Caco-2 (cell line): ENCODE measurements around the gene ZFAND2A. TPM values are rescaled to one million over a fixed set of nuclear protein-coding genes. Genes with fewer than 3 reads are reported as not detected.

Experiments used
- BruUV-seq: library from RNA; stranded (reverse); fragments of 400-500 nt; replicated peaks from 2 replicates; lab custom pipeline; 2021; lab: Mats Ljungman, UMichigan
- CTCF ChIA-PET: fragments of 300-600 bp; sonication (Branson Sonifier 250); formaldehyde crosslinking; loops from one replicate; lab custom pipeline; 2022; ENCODE audit warnings: antibody characterized with exemption; lab: Charles Lee
- POLR2A ChIA-PET: fragments of 300-600 bp; sonication (Branson Sonifier 250); formaldehyde crosslinking; loops from one replicate; lab custom pipeline; 2022; ENCODE audit warnings: antibody characterized with exemption; lab: Charles Lee
- DNase-seq, 2 experiments: peaks; one replicate each; pipeline versions ENCODE4 v3.0.0 to v3.0.0-alpha.2; 2020 to 2022
- H3K27me3 ChIP-seq: replicated peaks from 2 replicates; pipeline ENCODE4 v1.6.0; 2011; ENCODE audit warnings: low read length; ENCODE audit not compliant: control insufficient read depth, insufficient read depth
- H3K36me3 ChIP-seq: 2 replicates; pipeline ENCODE4 v1.5.1; 2011; ENCODE audit warnings: low read length; ENCODE audit not compliant: control insufficient read depth, insufficient read depth
- H3K4me1 ChIP-seq: fragments of 250-450 bp; sonication (Bioruptor Pico); 2 replicates; pipeline ENCODE4 v1.5.1; 2020; ENCODE audit warnings: mild to moderate bottlenecking
- H3K4me3 ChIP-seq: 2 replicates; pipeline ENCODE4 v1.5.1; 2011; ENCODE audit warnings: low read depth, mild to moderate bottlenecking, control low read depth, low read length
- H3K9me3 ChIP-seq: fragments of 250-450 bp; sonication (Bioruptor Pico); 2 replicates; pipeline ENCODE4 v1.5.1; 2020; ENCODE audit warnings: mild to moderate bottlenecking, moderate library complexity
- H3K27ac Mint-ChIP-seq: one replicate; pipeline ENCODE4 v1.8.0; 2022; ENCODE audit warnings: mixed read lengths; ENCODE audit not compliant: unreplicated experiment
- H3K27me3 Mint-ChIP-seq: one replicate; pipeline ENCODE4 v1.8.0; 2022; ENCODE audit warnings: mixed read lengths; ENCODE audit not compliant: insufficient read depth, unreplicated experiment
- H3K36me3 Mint-ChIP-seq: one replicate; pipeline ENCODE4 v1.8.0; 2022; ENCODE audit warnings: mild to moderate bottlenecking, mixed read lengths; ENCODE audit not compliant: insufficient read depth, unreplicated experiment
- H3K4me1 Mint-ChIP-seq: one replicate; pipeline ENCODE4 v1.8.0; 2022; ENCODE audit warnings: low read depth, mixed read lengths; ENCODE audit not compliant: unreplicated experiment
- H3K4me3 Mint-ChIP-seq: one replicate; pipeline ENCODE4 v1.8.0; 2022; ENCODE audit warnings: mild to moderate bottlenecking, moderate library complexity, mixed read lengths; ENCODE audit not compliant: unreplicated experiment
- H3K9me3 Mint-ChIP-seq: one replicate; pipeline ENCODE4 v1.8.0; 2022; ENCODE audit warnings: mixed read lengths; ENCODE audit not compliant: unreplicated experiment
- CTCF ChIP-seq, 2 experiments: fragments of 200-600 bp in 1 of 2; IDR thresholded peaks; 1 replicate in 1 of 2; 2 replicates in 1 of 2; pipeline versions ENCODE4 v1.5.1 to v1.8.0; 2011 to 2022; ENCODE audit warnings: antibody characterized with exemption in 1 of 2, control low read depth in 1 of 2, inconsistent platforms in 1 of 2, low read depth in 1 of 2, low read length in 1 of 2, mild to moderate bottlenecking in 1 of 2, moderate library complexity in 1 of 2; ENCODE audit not compliant: insufficient read depth in 1 of 2, severe bottlenecking in 1 of 2, unreplicated experiment in 1 of 2
- intact Hi-C: fragments of 100-400 bp; cut with micrococcal nuclease; formaldehyde crosslinking; loops from one replicate; pipeline ENCODE4 v1.10.0; 2022; ENCODE audit not compliant: unreplicated experiment
- total RNA-seq: library from RNA; stranded (reverse); gene quantifications from 2 replicates; pipeline ENCODE4 v1.2.3, GENCODE V29; 2022

Gene ZFAND2A
- total RNA-seq, 1 experiment from 2014 or later, result 32.1 TPM

- no peaks in the 10 kb centered on the region for H3K9me3 Mint-ChIP-seq
- ChIA-PET POLR2A (no interaction called here), CTCF (no interaction called here)
- peaks cover 19% of the 10 kb centered on the region for H3K36me3 Mint-ChIP-seq
- no peak for TF ChIP-seq CTCF (IDR thresholded peaks at IDR 0.05; ENCODE audit: insufficient read depth in 1 of 2, low read depth in 1 of 2, low read length in 1 of 2, severe bottlenecking in 1 of 2, unreplicated experiment in 1 of 2)
- no peaks in the 10 kb centered on the region for H3K4me1 ChIP-seq
- H3K4me3 Mint-ChIP-seq, result no peak overlapping the region
- H3K4me1 Mint-ChIP-seq, result no peaks in the 10 kb centered on the region
- H3K27me3 Mint-ChIP-seq, result no peaks in the 10 kb centered on the region
- no TSS peak for BruUV-seq
- no peaks in the 10 kb centered on the region for H3K9me3 ChIP-seq
- H3K27me3 ChIP-seq, result no peaks in the 10 kb centered on the region
- no peak overlapping the region for H3K27ac Mint-ChIP-seq
- DNase-seq, result no peak
- no peak overlapping the region for H3K4me3 ChIP-seq
- intact Hi-C loops, result no loop called here
- H3K36me3 ChIP-seq, result no peaks in the 10 kb centered on the region
Measured at GRCh38 chr7:1169409-1170368, 9.7 kb upstream of the ZFAND2A start.

GRCh38 chr7:1168422-1168821, 8.4 kb upstream of the ZFAND2A start:
- H3K9me3 ChIP-seq, result no peaks in the 10 kb centered on the region
- no peak overlapping the region for H3K4me3 ChIP-seq
- H3K27me3 ChIP-seq, result no peaks in the 10 kb centered on the region
- CTCF ChIA-PET, result no interaction called here
- H3K4me1 ChIP-seq, result no peaks in the 10 kb centered on the region
- Mint-ChIP-seq H3K9me3 (no peaks in the 10 kb centered on the region), H3K36me3 (peaks cover 19% of the 10 kb centered on the region), H3K27me3 (no peaks in the 10 kb centered on the region), H3K4me1 (no peaks in the 10 kb centered on the region), H3K27ac (no peak overlapping the region), H3K4me3 (no peak overlapping the region)
- intact Hi-C loops, result no loop called here
- no peak for DNase-seq
- BruUV-seq, result no TSS peak
- no peaks in the 10 kb centered on the region for H3K36me3 ChIP-seq
- POLR2A ChIA-PET, result no interaction called here
- no peak for TF ChIP-seq CTCF (IDR thresholded peaks at IDR 0.05; ENCODE audit: insufficient read depth in 1 of 2, low read depth in 1 of 2, low read length in 1 of 2, severe bottlenecking in 1 of 2, unreplicated experiment in 1 of 2)

GRCh38 chr7:1164436-1164835, 4.4 kb upstream of the ZFAND2A start:
- no peaks in the 10 kb centered on the region for H3K9me3 ChIP-seq
- no peak for DNase-seq
- no peak overlapping the region for H3K27ac Mint-ChIP-seq
- H3K36me3 Mint-ChIP-seq, result peaks cover 5% of the 10 kb centered on the region
- intact Hi-C loops, result no loop called here
- TF ChIP-seq CTCF (IDR thresholded peaks at IDR 0.05; ENCODE audit: insufficient read depth in 1 of 2, low read depth in 1 of 2, low read length in 1 of 2, severe bottlenecking in 1 of 2, unreplicated experiment in 1 of 2), result no peak
- H3K36me3 ChIP-seq, result no peaks in the 10 kb centered on the region
- POLR2A ChIA-PET, result no interaction called here
- H3K4me3 ChIP-seq, result no peak overlapping the region
- H3K9me3 Mint-ChIP-seq, result no peaks in the 10 kb centered on the region
- H3K27me3 ChIP-seq, result no peaks in the 10 kb centered on the region
- H3K4me1 ChIP-seq, result no peaks in the 10 kb centered on the region; the same call in 1 of the 2 replicates
- no peak overlapping the region for H3K4me3 Mint-ChIP-seq
- peaks cover 6% of the 10 kb centered on the region for H3K4me1 Mint-ChIP-seq
- no TSS peak for BruUV-seq
- H3K27me3 Mint-ChIP-seq, result no peaks in the 10 kb centered on the region
- CTCF ChIA-PET, result no interaction called here
